ENCODE measurements around the gene HBZ. TPM values are rescaled to one million over a fixed set of nuclear protein-coding genes. Genes with fewer than 3 reads are reported as not detected.
A peak's percentile ranks its signal among the peaks of the same experiment; 100 is the strongest.

The HBZ gene
- total and polyA plus RNA-seq, 9 of the 15 experiments (the other 6 are each of a cell fraction or from before 2014, with no cell fraction given) = 58.0 to 610 (median 113) TPM

GRCh38 chr16:144797-145252 lies 7.6 kb upstream of the HBZ start (continued):
- TF ChIP-seq ZNF140 (CRISPR knock-in tag; IDR thresholded peaks at IDR 0.05) (no peak), ATF3 (IDR thresholded peaks at IDR 0.05) (peak; percentile 52), ATF3 (CRISPR knock-in tag; conservative IDR thresholded peaks at IDR 0.05) (no peak), HSF4 (CRISPR knock-in tag; IDR thresholded peaks at IDR 0.05; ENCODE audit: borderline replicate concordance) (peak; percentile 67; the same call in 1 of the 2 replicates), BHLHE40 (IDR thresholded peaks at IDR 0.05; ENCODE audit: low read length) (peak; percentile 26), MCM2 (IDR thresholded peaks at IDR 0.05; ENCODE audit: low read depth) (no peak), MLLT1 (IDR thresholded peaks at IDR 0.05) (0 out of 4 replicates have a peak, but pooled peaks of 1 of the 2 experiments have one; percentile 17), ZNF551 (CRISPR knock-in tag; IDR thresholded peaks at IDR 0.05) (no peak), GTF2F1 (IDR thresholded peaks at IDR 0.05; ENCODE audit: low read depth, low read length) (no peak), ATF7 (IDR thresholded peaks at IDR 0.05) (peak; percentile 69; the same call in 1 of the 2 replicates), ZNF592 (IDR thresholded peaks at IDR 0.05) (peak; percentile 79), SRF (CRISPR knock-in tag; IDR thresholded peaks at IDR 0.05) (no peak), WHSC1 (IDR thresholded peaks at IDR 0.05; ENCODE audit: low read length) (no peak), MEIS2 (IDR thresholded peaks at IDR 0.05; ENCODE audit: partially characterized antibody) (peak; percentile 33), ZBTB11 (CRISPR knock-in tag; IDR thresholded peaks at IDR 0.05) (peak in 1 of 3 experiments; percentile 46; a peak in 1 of 6 replicates), KLF10 (CRISPR knock-in tag; IDR thresholded peaks at IDR 0.05) (no peak), STAG1 (CRISPR knock-in tag; IDR thresholded peaks at IDR 0.05; ENCODE audit: borderline replicate concordance) (no peak), ZNF274 (IDR thresholded peaks at IDR 0.05; ENCODE audit: borderline replicate concordance, low read depth, low read length) (no peak), CXXC5 (CRISPR knock-in tag; IDR thresholded peaks at IDR 0.05) (peak; percentile 73)
